HUES6 (cell line): ENCODE results near the gene SLC6A18.

Experiments
- H3K27ac ChIP-seq: 2 replicates; pipeline ENCODE4 v1.7.0; 2013; ENCODE audit warnings: low read depth, mild to moderate bottlenecking, low read length, inconsistent platforms
- H3K27me3 ChIP-seq: 2 replicates; pipeline ENCODE4 v1.6.1; 2013; ENCODE audit warnings: low read length; ENCODE audit not compliant: control insufficient read depth, insufficient read depth
- H3K36me3 ChIP-seq: 2 replicates; pipeline ENCODE4 v1.6.1; 2013; ENCODE audit warnings: low read length; ENCODE audit not compliant: control insufficient read depth, insufficient read depth
- H3K4me1 ChIP-seq: 2 replicates; pipeline ENCODE4 v1.6.1; 2013; ENCODE audit warnings: low read length; ENCODE audit not compliant: control insufficient read depth, insufficient read depth
- H3K4me3 ChIP-seq: 2 replicates; pipeline ENCODE4 v1.5.1; 2013; ENCODE audit warnings: low read depth, low read length
- H3K9ac ChIP-seq: one replicate; pipeline ENCODE4 v1.6.1; 2013; ENCODE audit warnings: mild to moderate bottlenecking, low read length
- H3K9me3 ChIP-seq: 2 replicates; pipeline ENCODE4 v1.6.1; 2013; ENCODE audit warnings: low read depth, low read length; ENCODE audit not compliant: control insufficient read depth, insufficient read depth

The SLC6A18 gene

GRCh38 chr5:1212271-1212670 lies 12.9 kb upstream of the SLC6A18 start:
- Histone ChIP-seq H3K9me3 (peaks cover 8% of the 10 kb centered on the region), H3K4me1 (no peaks in the 10 kb centered on the region), H3K27me3 (no peaks in the 10 kb centered on the region), H3K27ac (no peak overlapping the region), H3K36me3 (no peaks in the 10 kb centered on the region), H3K9ac (no peak overlapping the region), H3K4me3 (no peak overlapping the region)

GRCh38 chr5:1212881-1213280 lies 12.3 kb upstream of the SLC6A18 start:
- Histone ChIP-seq H3K4me1 (no peaks in the 10 kb centered on the region), H3K9me3 (peaks cover 8% of the 10 kb centered on the region), H3K27me3 (no peaks in the 10 kb centered on the region), H3K27ac (no peak overlapping the region), H3K9ac (no peak overlapping the region), H3K4me3 (no peak overlapping the region), H3K36me3 (no peaks in the 10 kb centered on the region)

- H3K4me1 ChIP-seq, result no peaks in the 10 kb centered on the region
- no peak overlapping the region for H3K27ac ChIP-seq
- H3K36me3 ChIP-seq, result no peaks in the 10 kb centered on the region
- no peak overlapping the region for H3K9ac ChIP-seq
- H3K9me3 ChIP-seq, result peaks cover 8% of the 10 kb centered on the region
- H3K4me3 ChIP-seq, result no peak overlapping the region
- no peaks in the 10 kb centered on the region for H3K27me3 ChIP-seq
Measured at GRCh38 chr5:1213508-1214162, 11.5 kb upstream of the SLC6A18 start.

GRCh38 chr5:1214163-1214935 lies 10.8 kb upstream of the SLC6A18 start:
- Histone ChIP-seq H3K9me3 (peaks cover 8% of the 10 kb centered on the region), H3K9ac (no peak overlapping the region)

GRCh38 chr5:1214936-1215220 lies 10.3 kb upstream of the SLC6A18 start:
- Histone ChIP-seq H3K27me3 (no peaks in the 10 kb centered on the region), H3K4me3 (no peak overlapping the region), H3K9me3 (peaks cover 8% of the 10 kb centered on the region), H3K4me1 (no peaks in the 10 kb centered on the region), H3K36me3 (no peaks in the 10 kb centered on the region), H3K9ac (no peak overlapping the region), H3K27ac (no peak overlapping the region)

More at GRCh38 chr5:1214163-1214935, 10.8 kb upstream of the SLC6A18 start:
- no peak overlapping the region for H3K4me3 ChIP-seq
- H3K27me3 ChIP-seq, result no peaks in the 10 kb centered on the region
- H3K36me3 ChIP-seq, result no peaks in the 10 kb centered on the region
- H3K27ac ChIP-seq, result no peak overlapping the region
- H3K4me1 ChIP-seq, result no peaks in the 10 kb centered on the region

GRCh38 chr5:1215320-1216096 lies 9.7 kb upstream of the SLC6A18 start:
- H3K27ac ChIP-seq, result no peak overlapping the region
- H3K27me3 ChIP-seq, result no peaks in the 10 kb centered on the region
- peaks cover 8% of the 10 kb centered on the region for H3K9me3 ChIP-seq
- no peaks in the 10 kb centered on the region for H3K36me3 ChIP-seq
- H3K4me3 ChIP-seq, result no peak overlapping the region
- H3K4me1 ChIP-seq, result no peaks in the 10 kb centered on the region
- no peak overlapping the region for H3K9ac ChIP-seq

GRCh38 chr5:1216211-1216917 lies 8.8 kb upstream of the SLC6A18 start:
- no peaks in the 10 kb centered on the region for H3K27me3 ChIP-seq
- no peak overlapping the region for H3K4me3 ChIP-seq
- no peaks in the 10 kb centered on the region for H3K4me1 ChIP-seq
- peaks cover 8% of the 10 kb centered on the region for H3K9me3 ChIP-seq
- no peak overlapping the region for H3K27ac ChIP-seq
- H3K9ac ChIP-seq, result no peak overlapping the region
- no peaks in the 10 kb centered on the region for H3K36me3 ChIP-seq

GRCh38 chr5:1216918-1217295 lies 8.3 kb upstream of the SLC6A18 start:
- peaks cover 8% of the 10 kb centered on the region for H3K9me3 ChIP-seq
- no peak overlapping the region for H3K27ac ChIP-seq

GRCh38 chr5:1217596-1218206 lies 7.5 kb upstream of the SLC6A18 start:
- H3K27ac ChIP-seq, result no peak overlapping the region
- no peaks in the 10 kb centered on the region for H3K36me3 ChIP-seq
- peaks cover 8% of the 10 kb centered on the region for H3K9me3 ChIP-seq
- no peak overlapping the region for H3K9ac ChIP-seq
- H3K4me1 ChIP-seq, result no peaks in the 10 kb centered on the region
- H3K27me3 ChIP-seq, result no peaks in the 10 kb centered on the region
- H3K4me3 ChIP-seq, result no peak overlapping the region

More at GRCh38 chr5:1216918-1217295, 8.3 kb upstream of the SLC6A18 start:
- Histone ChIP-seq H3K9ac (no peak overlapping the region), H3K4me3 (no peak overlapping the region), H3K4me1 (no peaks in the 10 kb centered on the region), H3K27me3 (no peaks in the 10 kb centered on the region), H3K36me3 (no peaks in the 10 kb centered on the region)

- H3K4me1 ChIP-seq, result no peaks in the 10 kb centered on the region
- H3K4me3 ChIP-seq, result no peak overlapping the region
- peaks cover 8% of the 10 kb centered on the region for H3K9me3 ChIP-seq
- H3K27ac ChIP-seq, result no peak overlapping the region
- no peaks in the 10 kb centered on the region for H3K36me3 ChIP-seq
- H3K9ac ChIP-seq, result no peak overlapping the region
- no peaks in the 10 kb centered on the region for H3K27me3 ChIP-seq
Measured at GRCh38 chr5:1218351-1219080, 6.7 kb upstream of the SLC6A18 start.
